H9 (cell line): Measurements from ENCODE around the gene LGALS8. TPM values are rescaled to one million over a fixed set of nuclear protein-coding genes. Genes with fewer than 3 reads are reported as not detected.

Experiments
- DNase-seq: peaks from one replicate; pipeline ENCODE4 v3.0.0-alpha.2; 2017
- H2AFZ ChIP-seq: one replicate; pipeline ENCODE4 v1.6.1; 2013; ENCODE audit warnings: mild to moderate bottlenecking, low read length, control low read depth, moderate library complexity
- H2AK5ac ChIP-seq: 2 replicates; pipeline ENCODE4 v1.6.1; 2013; ENCODE audit warnings: low read length, control low read depth, mixed read lengths; ENCODE audit not compliant: insufficient read length
- H2BK120ac ChIP-seq: one replicate; pipeline ENCODE4 v1.6.1; 2013; ENCODE audit warnings: low read depth, mild to moderate bottlenecking, low read length, control low read depth, inconsistent platforms; ENCODE audit not compliant: poor library complexity, severe bottlenecking
- H2BK12ac ChIP-seq: 2 replicates; pipeline ENCODE4 v1.6.1; 2013; ENCODE audit warnings: low read length, control low read depth, mixed read lengths, low read depth; ENCODE audit not compliant: insufficient read length
- H2BK15ac ChIP-seq: 2 replicates; pipeline ENCODE4 v1.6.1; 2013; ENCODE audit warnings: low read depth, low read length, control low read depth
- H2BK20ac ChIP-seq: one replicate; pipeline ENCODE4 v1.6.1; 2013; ENCODE audit warnings: low read depth, mild to moderate bottlenecking, low read length, control low read depth, inconsistent platforms; ENCODE audit not compliant: poor library complexity, severe bottlenecking
- H2BK5ac ChIP-seq: 2 replicates; pipeline ENCODE4 v1.6.1; 2013; ENCODE audit warnings: low read length, control low read depth, mixed read lengths; ENCODE audit not compliant: insufficient read length
- H3K14ac ChIP-seq: 2 replicates; pipeline ENCODE4 v1.6.1; 2013; ENCODE audit warnings: low read length, control low read depth; ENCODE audit not compliant: insufficient read depth
- H3K18ac ChIP-seq: 2 replicates; pipeline ENCODE4 v1.6.1; 2013; ENCODE audit warnings: low read depth, mild to moderate bottlenecking, mixed read lengths, low read length, control low read depth; ENCODE audit not compliant: insufficient read length
- H3K23ac ChIP-seq: 2 replicates; pipeline ENCODE4 v1.6.1; 2013; ENCODE audit warnings: low read length, control low read depth, mixed read lengths, low read depth; ENCODE audit not compliant: insufficient read length
- H3K23me2 ChIP-seq: 2 replicates; pipeline ENCODE4 v1.6.1; 2013; ENCODE audit warnings: low read depth, mild to moderate bottlenecking, mixed read lengths, low read length, control low read depth; ENCODE audit not compliant: insufficient read length, poor library complexity, severe bottlenecking
- H3K27ac ChIP-seq: 2 replicates; pipeline ENCODE4 v1.5.1; 2013; ENCODE audit warnings: low read length, control low read depth, mixed read lengths, low read depth; ENCODE audit not compliant: insufficient read length
- H3K27me3 ChIP-seq: 2 replicates; pipeline ENCODE4 v1.6.1; 2013; ENCODE audit warnings: low read length, control low read depth, inconsistent platforms; ENCODE audit not compliant: insufficient read depth
- H3K4ac ChIP-seq: 2 replicates; pipeline ENCODE4 v1.6.1; 2013; ENCODE audit warnings: low read depth, mild to moderate bottlenecking, control low read depth, inconsistent platforms, low read length, moderate library complexity
- H3K4me1 ChIP-seq: 2 replicates; pipeline ENCODE4 v1.6.1; 2013; ENCODE audit warnings: low read length, control low read depth, inconsistent platforms; ENCODE audit not compliant: insufficient read depth
- H3K4me2 ChIP-seq: 2 replicates; pipeline ENCODE4 v1.6.1; 2013; ENCODE audit warnings: low read length, control low read depth, mixed read lengths; ENCODE audit not compliant: insufficient read length, insufficient read depth
- H3K56ac ChIP-seq: 2 replicates; pipeline ENCODE4 v1.6.1; 2013; ENCODE audit warnings: low read depth, mild to moderate bottlenecking, mixed read lengths, low read length, control low read depth; ENCODE audit not compliant: insufficient read length
- H3K79me1 ChIP-seq: 2 replicates; pipeline ENCODE4 v1.6.1; 2013; ENCODE audit warnings: low read depth, mild to moderate bottlenecking, moderate library complexity, low read length, control low read depth, inconsistent platforms; ENCODE audit not compliant: insufficient read depth, poor library complexity, severe bottlenecking
- H3K79me2 ChIP-seq: 2 replicates; pipeline ENCODE4 v1.6.1; 2013; ENCODE audit warnings: low read length, control low read depth, inconsistent platforms; ENCODE audit not compliant: insufficient read depth
- H3K9ac ChIP-seq: 2 replicates; pipeline ENCODE4 v1.6.1; 2013; ENCODE audit warnings: low read length, control low read depth, mixed read lengths; ENCODE audit not compliant: insufficient read length; ENCODE audit errors: extremely low read depth
- H3K9me3 ChIP-seq: one replicate; pipeline ENCODE4 v1.6.1; 2013; ENCODE audit warnings: low read depth, low read length, inconsistent platforms; ENCODE audit not compliant: control insufficient read depth
- H3T11ph ChIP-seq: one replicate; pipeline ENCODE4 v1.6.1; 2013; ENCODE audit warnings: mild to moderate bottlenecking, low read length, control low read depth, inconsistent platforms
- H4K20me1 ChIP-seq: one replicate; pipeline ENCODE4 v1.6.1; 2013; ENCODE audit not compliant: control insufficient read depth, insufficient read length, insufficient read depth
- H4K5ac ChIP-seq: 2 replicates; pipeline ENCODE4 v1.6.1; 2013; ENCODE audit warnings: low read depth, mild to moderate bottlenecking, mixed read lengths, low read length, control low read depth; ENCODE audit not compliant: insufficient read length
- H4K8ac ChIP-seq: replicated peaks from 2 replicates; pipeline ENCODE4 v1.6.1; 2013; ENCODE audit warnings: low read length, control low read depth, mixed read lengths, low read depth; ENCODE audit not compliant: insufficient read length
- H4K91ac ChIP-seq: 2 replicates; pipeline ENCODE4 v1.6.1; 2013; ENCODE audit warnings: low read depth, mild to moderate bottlenecking, moderate library complexity, mixed read lengths, low read length, control low read depth; ENCODE audit not compliant: insufficient read length
- H3K27ac Mint-ChIP-seq, 3 experiments: 2 replicates in 2 of 3; 3 replicates in 1 of 3; pipeline ENCODE4 v1.8.0; 2020 to 2021; ENCODE audit warnings: mixed read lengths in 3 of 3, mild to moderate bottlenecking in 1 of 3, moderate library complexity in 1 of 3
- H3K27me3 Mint-ChIP-seq: 2 replicates; pipeline ENCODE4 v1.8.0; 2021; ENCODE audit warnings: low read depth, mild to moderate bottlenecking, moderate library complexity, mixed read lengths
- H3K36me3 Mint-ChIP-seq, 3 experiments: 2 replicates in 2 of 3; 3 replicates in 1 of 3; pipeline ENCODE4 v1.8.0; 2020 to 2021; ENCODE audit warnings: low read depth in 3 of 3, mixed read lengths in 3 of 3; ENCODE audit not compliant: insufficient read depth in 1 of 3
- H3K4me1 Mint-ChIP-seq, 2 experiments: 2 replicates each; pipeline ENCODE4 v1.8.0; 2020; ENCODE audit warnings: mixed read lengths in 2 of 2
- H3K4me3 Mint-ChIP-seq, 2 experiments: 2 replicates in 1 of 2; 3 replicates in 1 of 2; pipeline ENCODE4 v1.8.0; 2020 to 2021; ENCODE audit warnings: mild to moderate bottlenecking in 2 of 2, mixed read lengths in 2 of 2, moderate library complexity in 1 of 2
- H3K9me3 Mint-ChIP-seq, 2 experiments: 2 replicates in 1 of 2; 3 replicates in 1 of 2; pipeline ENCODE4 v1.8.0; 2020; ENCODE audit warnings: mild to moderate bottlenecking in 2 of 2, mixed read lengths in 2 of 2, moderate library complexity in 1 of 2
- WGBS: extraction: QIAGEN DNeasy Blood & Tissue Kit; methylation state at CpG from one replicate; pipeline ENCODE4 v1.1.7; 2013; ENCODE audit warnings: missing lambda C conversion rate, low lambda C conversion rate, mixed read lengths; ENCODE audit not compliant: insufficient read length; ENCODE audit errors: extremely low coverage; 5-methylcytosine and 5-hydroxymethylcytosine counted together
- total RNA-seq: library from RNA; stranded (reverse); gene quantifications from 2 replicates; pipeline ENCODE4 v1.2.1, GENCODE V29; 2021
- TF ChIP-seq, protein P1 (sequence below): fragments of 200-600 bp; sonication (generic); conservative IDR thresholded peaks from 3 replicates; pipeline ENCODE4 v1.8.0; 2021; ENCODE audit warnings: antibody characterized with exemption, mild to moderate bottlenecking

The LGALS8 gene
- total RNA-seq, 1 experiment from 2014 or later: 14.2 TPM

DNA sequence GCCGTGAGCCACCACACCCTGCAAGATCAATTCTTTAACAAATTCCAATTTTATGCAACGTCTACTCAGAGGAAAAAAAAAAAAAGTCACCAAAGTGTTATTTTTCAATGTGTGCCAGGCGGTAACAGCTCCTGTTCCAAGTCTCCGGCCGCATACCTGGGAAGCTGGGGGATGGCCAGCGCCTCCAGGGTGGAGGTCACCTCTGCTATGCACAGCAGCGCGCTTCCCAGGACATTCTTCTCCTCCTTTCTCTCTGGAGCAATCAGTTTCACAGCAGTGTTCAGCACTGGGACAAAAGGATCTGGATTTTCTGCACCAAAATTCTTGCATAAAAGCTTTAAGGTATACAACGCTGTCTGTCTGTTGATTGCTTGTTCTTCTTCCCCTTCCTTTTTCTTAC lies 34.3 kb downstream of the LGALS8 start:
- Histone ChIP-seq H3K4me2 (no peak overlapping the region), H3K4me1 (no peaks in the 10 kb centered on the region), H2BK120ac (no peak overlapping the region), H4K91ac (no peak overlapping the region), H2BK15ac (no peak overlapping the region), H3K4ac (no peak overlapping the region), H3T11ph (no peak overlapping the region), H2BK20ac (no peak overlapping the region), H3K79me1 (no peaks in the 10 kb centered on the region), H3K79me2 (no peaks in the 10 kb centered on the region), H3K23me2 (no peaks in the 10 kb centered on the region), H3K23ac (no peak overlapping the region), H4K8ac (no peak overlapping the region), H2BK5ac (no peak overlapping the region), H2AFZ (no peak overlapping the region), H3K9ac (no peak overlapping the region), H3K9me3 (no peaks in the 10 kb centered on the region), H3K18ac (no peak overlapping the region), H3K56ac (no peak overlapping the region), H3K27ac (no peak overlapping the region), H4K5ac (no peak overlapping the region), H3K27me3 (no peaks in the 10 kb centered on the region), H2AK5ac (no peak overlapping the region), H4K20me1 (no peaks in the 10 kb centered on the region), H3K14ac (no peak overlapping the region), H2BK12ac (no peak overlapping the region)
- Mint-ChIP-seq H3K27me3 (no peaks in the 10 kb centered on the region), H3K27ac (no peak overlapping the region), H3K36me3 (peaks cover 36 to 92% (median 83%) of the 10 kb centered on the region in 3 experiments; a peak in 6 of 7 replicates), H3K9me3 (no peaks in the 10 kb centered on the region), H3K4me3 (no peak overlapping the region), H3K4me1 (no peaks in the 10 kb centered on the region)
- TF ChIP-seq, protein P1, sequence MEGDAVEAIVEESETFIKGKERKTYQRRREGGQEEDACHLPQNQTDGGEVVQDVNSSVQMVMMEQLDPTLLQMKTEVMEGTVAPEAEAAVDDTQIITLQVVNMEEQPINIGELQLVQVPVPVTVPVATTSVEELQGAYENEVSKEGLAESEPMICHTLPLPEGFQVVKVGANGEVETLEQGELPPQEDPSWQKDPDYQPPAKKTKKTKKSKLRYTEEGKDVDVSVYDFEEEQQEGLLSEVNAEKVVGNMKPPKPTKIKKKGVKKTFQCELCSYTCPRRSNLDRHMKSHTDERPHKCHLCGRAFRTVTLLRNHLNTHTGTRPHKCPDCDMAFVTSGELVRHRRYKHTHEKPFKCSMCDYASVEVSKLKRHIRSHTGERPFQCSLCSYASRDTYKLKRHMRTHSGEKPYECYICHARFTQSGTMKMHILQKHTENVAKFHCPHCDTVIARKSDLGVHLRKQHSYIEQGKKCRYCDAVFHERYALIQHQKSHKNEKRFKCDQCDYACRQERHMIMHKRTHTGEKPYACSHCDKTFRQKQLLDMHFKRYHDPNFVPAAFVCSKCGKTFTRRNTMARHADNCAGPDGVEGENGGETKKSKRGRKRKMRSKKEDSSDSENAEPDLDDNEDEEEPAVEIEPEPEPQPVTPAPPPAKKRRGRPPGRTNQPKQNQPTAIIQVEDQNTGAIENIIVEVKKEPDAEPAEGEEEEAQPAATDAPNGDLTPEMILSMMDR: no peak
- DNase-seq: no peak
- no CpG with 5 or more reads among the region's 9 CpGs for WGBS
